GM12891 (cell line): ENCODE results near the gene ENTPD7.

Experiments used
- POLR2A ChIP-seq: IDR thresholded peaks from 2 replicates; pipeline ENCODE4 v1.6.1; 2011; ENCODE audit warnings: low read depth, low read length, control low read depth
- SPI1 ChIP-seq: IDR thresholded peaks from 2 replicates; pipeline ENCODE4 v1.6.1; 2011; ENCODE audit warnings: low read depth, low read length, control low read depth

GRCh38 chr10:99659031-99659867, at the start of gene ENTPD7:
- TF ChIP-seq POLR2A, result no peak
- TF ChIP-seq SPI1, result no peak
